Measurements from ENCODE around the gene ZMPSTE24.
"Not testable (repeated sequence)": the region's sequence is repeated elsewhere in the genome, so short reads cannot be mapped to it uniquely, and the experiment has no call there.

Gene ZMPSTE24

DNA sequence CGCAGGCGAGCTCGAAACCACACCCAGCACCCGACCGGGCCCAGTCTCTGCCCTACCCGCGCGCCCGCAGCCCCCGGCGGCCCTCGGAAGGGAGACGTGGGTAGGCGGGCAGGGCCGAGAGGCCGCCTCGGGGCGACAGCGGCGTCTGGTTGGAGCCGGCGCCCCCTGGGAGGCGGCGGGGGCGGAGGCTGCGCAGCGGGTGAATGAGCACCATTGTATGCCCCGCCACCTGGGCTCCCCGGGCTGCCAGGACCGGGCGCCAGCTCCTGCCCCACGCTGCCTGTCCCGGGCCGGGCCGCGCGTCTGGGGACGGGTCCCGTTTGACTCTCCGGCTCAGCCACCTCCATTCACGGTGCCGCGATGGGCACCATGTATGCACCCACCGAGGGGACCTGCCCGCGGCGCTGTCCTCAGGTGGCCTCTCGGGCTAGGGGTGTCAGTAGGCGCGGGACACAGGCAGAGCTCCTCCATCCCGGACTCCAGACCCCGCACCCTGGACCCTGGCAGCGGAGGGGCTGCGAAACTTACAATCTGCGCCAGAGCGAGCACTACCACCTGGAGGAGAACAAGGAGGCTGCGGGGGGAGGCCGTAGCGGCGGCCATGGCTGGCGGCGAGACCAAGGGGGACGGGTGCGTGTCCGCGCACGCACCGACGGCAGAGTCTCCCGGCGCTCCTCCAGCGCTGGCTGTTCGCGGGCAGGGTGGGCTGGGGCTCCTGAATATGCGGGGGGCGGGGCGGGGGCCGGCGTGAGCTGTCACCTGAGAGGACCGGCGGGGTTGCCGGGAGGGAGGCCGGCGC lies 58.8 kb downstream of the ZMPSTE24 start, which contains the start of gene COL9A2:
COL9A2 (minus strand) TSS at position 692 of the 799 bp plus-strand sequence; CDS start at position 603, 89 bp downstream.
- Mint-ChIP-seq H3K9me3 (no peaks in the 10 kb centered on the region), H3K27ac (peak within 1 kb of the TSS; percentile 86), H3K27me3 (no peaks in the 10 kb centered on the region), H3K36me3 (no peaks in the 10 kb centered on the region), H3K4me3 (peak within 1 kb of the TSS; percentile 85), H3K4me1 (peaks cover 59% of the 10 kb centered on the region)
- ATAC-seq: peak; percentile 81

DNA sequence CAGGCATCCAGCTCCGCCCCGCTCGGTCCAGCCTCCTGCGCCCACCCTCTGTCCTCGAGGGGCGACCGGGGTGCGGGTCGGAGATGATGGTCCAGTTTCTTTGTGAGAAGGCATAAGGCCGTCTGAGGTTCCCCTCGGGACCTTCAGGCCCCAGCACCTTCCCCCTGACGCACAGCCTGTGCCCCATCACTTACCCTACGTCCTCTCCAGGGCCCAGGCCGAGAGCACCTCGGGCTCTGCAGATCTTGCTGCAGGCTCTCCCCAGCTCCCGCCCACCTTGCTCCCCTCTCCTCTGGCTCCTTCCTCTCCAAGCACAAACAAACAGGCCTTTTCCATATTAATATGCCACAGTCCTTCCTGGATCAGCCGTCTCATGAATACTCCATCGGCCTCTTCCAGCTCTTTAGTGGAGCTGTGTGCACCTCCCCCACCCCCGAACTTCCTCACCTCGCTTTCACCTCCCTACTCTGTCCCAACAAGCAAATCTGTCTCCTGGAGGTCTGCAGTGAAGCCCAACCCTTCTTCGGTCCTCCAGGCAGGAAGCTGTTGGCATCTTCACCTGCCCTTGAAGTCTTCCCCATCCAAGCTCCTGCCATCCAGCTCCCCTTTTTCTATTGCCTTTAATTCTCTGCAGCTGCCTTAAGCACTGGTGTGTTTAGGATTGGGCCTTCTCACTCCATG lies 59.5 kb downstream of the ZMPSTE24 start:
- Mint-ChIP-seq H3K27me3 (no peaks in the 10 kb centered on the region), H3K4me1 (peaks cover 52% of the 10 kb centered on the region), H3K4me3 (peak overlapping the region; percentile 65), H3K27ac (peak overlapping the region; percentile 86), H3K9me3 (no peaks in the 10 kb centered on the region), H3K36me3 (no peaks in the 10 kb centered on the region)
- ATAC-seq: no peak

DNA sequence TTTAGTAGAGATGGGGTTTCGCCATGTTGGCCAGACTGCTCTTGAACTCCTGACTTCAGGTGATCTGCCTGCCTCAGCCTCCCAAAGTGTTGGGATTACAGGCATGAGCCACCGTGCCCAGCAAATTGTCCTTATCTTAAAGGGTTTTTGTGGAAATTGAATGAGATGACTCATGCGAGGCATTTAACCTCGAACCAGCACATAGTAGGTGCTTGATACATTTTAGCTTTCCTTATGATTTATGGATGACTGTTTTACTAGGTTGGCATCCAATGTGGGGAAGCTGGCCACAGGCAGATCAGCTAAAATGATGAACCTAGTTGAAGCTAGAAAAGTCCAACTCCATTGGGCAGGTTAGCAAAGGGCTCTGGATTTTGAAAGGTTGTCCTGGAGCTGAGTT lies 60.4 kb downstream of the ZMPSTE24 start:
- Mint-ChIP-seq H3K4me1 (peaks cover 42% of the 10 kb centered on the region), H3K4me3 (no peak overlapping the region), H3K27me3 (no peaks in the 10 kb centered on the region), H3K27ac (no peak overlapping the region), H3K9me3 (no peaks in the 10 kb centered on the region), H3K36me3 (no peaks in the 10 kb centered on the region)
- ATAC-seq: no peak

DNA sequence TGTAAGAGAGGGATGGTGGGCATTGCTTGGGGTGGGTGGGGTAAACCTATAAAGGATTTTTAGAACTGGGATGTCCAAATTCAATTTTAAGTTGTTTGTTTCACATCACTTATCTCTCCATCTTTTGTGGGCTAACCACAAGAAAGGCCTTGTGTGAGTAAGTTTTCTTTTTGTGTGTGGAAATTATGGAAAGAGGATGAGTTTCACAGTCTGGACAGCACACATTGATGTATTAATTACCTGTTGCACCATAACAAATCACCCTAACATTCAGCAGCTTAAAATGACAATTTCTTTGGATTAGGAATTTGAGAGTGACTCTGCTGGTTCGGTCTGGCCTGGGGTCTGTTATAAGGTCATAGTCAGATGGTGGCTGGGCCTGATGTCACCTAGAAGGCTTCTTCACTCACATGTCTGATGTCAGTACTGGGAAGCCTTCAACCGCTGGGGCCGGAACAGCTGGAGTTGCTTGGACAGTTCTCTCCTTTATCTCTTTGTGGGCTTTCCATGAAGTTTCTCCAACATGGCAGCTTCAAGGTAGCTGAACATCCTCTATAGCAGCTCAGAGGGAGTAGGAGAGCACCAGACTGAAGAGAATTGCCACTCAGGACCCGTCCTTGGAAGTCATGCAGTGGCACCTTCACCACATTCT lies 61.1 kb downstream of the ZMPSTE24 start:
- H3K4me3 Mint-ChIP-seq: no peak overlapping the region
- H3K4me1 Mint-ChIP-seq: peaks cover 36% of the 10 kb centered on the region
- no peaks in the 10 kb centered on the region for H3K9me3 Mint-ChIP-seq
- no peak for ATAC-seq
- no peak overlapping the region for H3K27ac Mint-ChIP-seq
- no peaks in the 10 kb centered on the region for H3K36me3 Mint-ChIP-seq
- H3K27me3 Mint-ChIP-seq: no peaks in the 10 kb centered on the region

DNA sequence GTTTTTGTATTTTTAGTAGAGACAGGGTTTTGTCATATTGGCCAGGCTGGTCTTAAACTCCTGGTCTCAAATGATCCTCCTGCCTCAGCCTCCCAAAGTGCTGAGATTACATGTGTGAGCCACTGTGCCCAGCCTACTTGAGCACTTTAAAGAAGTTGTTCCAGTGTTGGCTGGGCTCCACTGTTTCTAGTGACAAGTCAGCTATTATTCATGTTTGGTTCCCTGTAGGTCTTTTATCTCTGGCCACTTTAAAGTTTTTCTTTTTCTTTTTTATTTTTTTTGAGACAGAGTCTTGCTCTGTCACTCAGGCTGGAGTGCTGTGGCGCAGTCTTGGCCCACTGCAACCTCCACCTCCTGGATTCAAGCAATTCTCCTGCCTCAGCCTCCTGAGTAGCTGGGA lies 73.4 kb downstream of the ZMPSTE24 start:
- not testable (repeated sequence) for H3K4me3 Mint-ChIP-seq, H3K27ac Mint-ChIP-seq, ATAC-seq, H3K4me1 Mint-ChIP-seq, H3K36me3 Mint-ChIP-seq, H3K27me3 Mint-ChIP-seq, H3K9me3 Mint-ChIP-seq

DNA sequence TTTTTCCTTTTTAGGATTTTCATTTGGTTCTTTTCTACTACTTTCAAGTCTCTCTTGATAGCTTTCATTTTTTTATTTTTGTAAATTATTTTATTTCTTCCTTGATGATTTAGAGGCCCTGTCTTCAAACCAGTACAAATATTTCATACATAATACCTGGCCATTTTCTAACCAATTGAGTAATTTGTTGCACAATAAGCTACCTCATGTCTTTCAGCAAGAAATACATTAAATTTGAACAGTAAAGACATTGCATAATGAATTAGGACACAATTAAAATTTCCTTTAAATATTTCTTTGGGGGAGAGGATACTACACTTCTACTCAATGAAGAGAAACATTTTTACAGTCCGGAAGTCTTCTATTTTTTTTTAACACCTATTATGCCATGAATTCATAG lies 74.7 kb downstream of the ZMPSTE24 start:
- H3K4me3 Mint-ChIP-seq: no peak overlapping the region
- no peak overlapping the region for H3K27ac Mint-ChIP-seq
- H3K4me1 Mint-ChIP-seq: no peaks in the 10 kb centered on the region
- no peak for ATAC-seq
- no peaks in the 10 kb centered on the region for H3K27me3 Mint-ChIP-seq
- no peaks in the 10 kb centered on the region for H3K36me3 Mint-ChIP-seq
- no peaks in the 10 kb centered on the region for H3K9me3 Mint-ChIP-seq

DNA sequence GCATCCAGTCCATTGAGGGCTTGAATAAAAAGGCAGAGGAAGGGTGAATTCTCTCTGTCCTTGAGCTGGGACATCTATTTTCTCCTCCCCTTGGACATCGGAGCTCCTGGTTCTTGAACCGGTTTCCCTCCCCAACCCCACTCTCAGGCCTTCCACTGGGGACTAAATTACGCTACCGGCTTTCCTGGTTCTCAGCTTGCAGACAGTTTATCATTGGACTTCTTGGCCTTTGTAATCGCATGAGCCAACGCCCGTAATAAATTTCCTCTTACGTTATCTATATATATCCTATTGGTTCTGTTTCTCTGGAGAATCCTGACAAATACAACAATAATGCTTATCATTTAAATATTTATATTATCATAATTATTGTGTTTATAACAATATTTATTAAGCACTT lies 79.4 kb downstream of the ZMPSTE24 start:
- H3K36me3 Mint-ChIP-seq: no peaks in the 10 kb centered on the region
- H3K27ac Mint-ChIP-seq: no peak overlapping the region
- no peak overlapping the region for H3K4me3 Mint-ChIP-seq
- no peak for ATAC-seq
- H3K27me3 Mint-ChIP-seq: no peaks in the 10 kb centered on the region
- H3K9me3 Mint-ChIP-seq: no peaks in the 10 kb centered on the region
- peaks cover 36% of the 10 kb centered on the region for H3K4me1 Mint-ChIP-seq

DNA sequence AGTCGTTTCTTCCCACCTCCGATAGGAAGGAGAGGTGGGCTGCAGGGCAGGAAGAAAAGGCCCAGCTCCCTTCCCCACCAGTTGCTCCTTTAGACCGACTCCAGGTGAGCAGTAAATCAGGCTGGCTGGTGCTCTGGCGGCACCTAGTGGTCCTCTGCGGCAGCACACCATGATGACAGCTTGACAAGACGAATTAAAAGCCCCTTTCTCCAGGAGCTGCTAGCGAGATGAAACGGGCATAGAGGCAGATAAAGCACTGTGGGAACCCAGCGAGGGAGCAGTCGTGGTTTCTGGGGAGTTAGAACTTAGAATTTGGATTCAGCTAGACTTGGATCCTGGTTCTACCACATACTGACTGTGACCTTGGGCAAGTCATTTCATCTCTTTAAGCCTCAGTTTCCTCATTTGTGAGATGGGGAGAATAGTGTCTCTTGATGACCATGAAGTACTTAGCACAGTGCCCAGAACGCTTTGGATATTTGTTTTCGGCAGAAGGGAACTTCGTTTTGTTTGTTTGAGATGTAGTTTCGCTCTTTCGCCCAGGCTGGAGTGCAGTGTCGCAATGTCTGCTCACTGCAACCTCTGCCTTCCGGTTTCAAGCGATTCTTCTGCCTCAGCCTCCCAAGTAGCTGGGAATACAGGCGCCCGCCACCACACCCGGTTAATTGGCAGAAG lies 80.8 kb downstream of the ZMPSTE24 start:
- Mint-ChIP-seq H3K27me3 (no peaks in the 10 kb centered on the region), H3K9me3 (no peaks in the 10 kb centered on the region), H3K36me3 (no peaks in the 10 kb centered on the region), H3K4me1 (peaks cover 47% of the 10 kb centered on the region), H3K27ac (peak overlapping the region; percentile 59), H3K4me3 (peak overlapping the region; percentile 51)
- peak; percentile 84 for ATAC-seq

DNA sequence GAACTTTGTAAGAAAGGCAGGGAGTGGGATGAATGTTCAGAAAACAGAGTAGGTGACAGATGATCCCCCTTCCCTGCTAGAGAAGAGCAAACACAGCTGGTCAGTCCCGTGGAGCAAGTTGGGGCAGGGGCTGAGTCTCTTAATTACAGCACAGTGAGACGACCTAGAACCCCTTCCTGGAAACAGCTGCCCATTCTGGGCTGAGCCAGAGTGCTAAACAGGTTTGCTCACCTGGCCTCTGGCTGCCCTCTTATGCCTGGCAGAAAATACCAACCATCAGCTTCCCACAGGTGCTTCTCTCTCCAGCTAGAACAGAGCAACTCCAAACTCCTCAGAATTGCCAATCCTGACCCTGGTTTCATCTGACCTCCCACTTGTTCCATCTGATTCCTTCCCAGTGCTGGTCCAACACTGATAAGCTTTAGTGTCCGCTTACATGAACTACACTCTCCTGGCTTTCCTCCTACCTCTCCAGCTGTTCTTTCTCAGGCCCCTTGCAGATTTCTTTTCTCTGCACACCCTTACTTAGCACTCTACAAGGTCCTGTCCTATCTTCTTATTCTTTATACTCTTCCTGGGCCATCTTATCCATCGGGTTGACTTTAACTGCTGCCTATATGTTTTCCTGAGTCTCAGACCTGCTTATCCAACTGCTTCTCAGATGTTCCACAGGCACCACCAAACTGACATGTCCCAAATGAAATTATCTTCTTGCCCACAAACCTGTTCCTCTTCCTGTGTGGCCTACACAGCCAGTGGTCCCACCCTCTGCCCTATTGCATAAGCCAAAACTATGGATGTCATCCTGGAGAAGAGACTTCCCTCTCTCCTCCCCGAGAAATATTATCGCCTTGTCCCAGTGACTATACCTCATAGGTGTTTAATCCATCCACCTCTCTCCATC lies 81.6 kb downstream of the ZMPSTE24 start:
- Mint-ChIP-seq H3K9me3 (no peaks in the 10 kb centered on the region), H3K4me1 (peaks cover 55% of the 10 kb centered on the region), H3K36me3 (no peaks in the 10 kb centered on the region), H3K4me3 (no peak overlapping the region), H3K27ac (peak overlapping the region; percentile 27), H3K27me3 (no peaks in the 10 kb centered on the region)
- ATAC-seq: no peak

DNA sequence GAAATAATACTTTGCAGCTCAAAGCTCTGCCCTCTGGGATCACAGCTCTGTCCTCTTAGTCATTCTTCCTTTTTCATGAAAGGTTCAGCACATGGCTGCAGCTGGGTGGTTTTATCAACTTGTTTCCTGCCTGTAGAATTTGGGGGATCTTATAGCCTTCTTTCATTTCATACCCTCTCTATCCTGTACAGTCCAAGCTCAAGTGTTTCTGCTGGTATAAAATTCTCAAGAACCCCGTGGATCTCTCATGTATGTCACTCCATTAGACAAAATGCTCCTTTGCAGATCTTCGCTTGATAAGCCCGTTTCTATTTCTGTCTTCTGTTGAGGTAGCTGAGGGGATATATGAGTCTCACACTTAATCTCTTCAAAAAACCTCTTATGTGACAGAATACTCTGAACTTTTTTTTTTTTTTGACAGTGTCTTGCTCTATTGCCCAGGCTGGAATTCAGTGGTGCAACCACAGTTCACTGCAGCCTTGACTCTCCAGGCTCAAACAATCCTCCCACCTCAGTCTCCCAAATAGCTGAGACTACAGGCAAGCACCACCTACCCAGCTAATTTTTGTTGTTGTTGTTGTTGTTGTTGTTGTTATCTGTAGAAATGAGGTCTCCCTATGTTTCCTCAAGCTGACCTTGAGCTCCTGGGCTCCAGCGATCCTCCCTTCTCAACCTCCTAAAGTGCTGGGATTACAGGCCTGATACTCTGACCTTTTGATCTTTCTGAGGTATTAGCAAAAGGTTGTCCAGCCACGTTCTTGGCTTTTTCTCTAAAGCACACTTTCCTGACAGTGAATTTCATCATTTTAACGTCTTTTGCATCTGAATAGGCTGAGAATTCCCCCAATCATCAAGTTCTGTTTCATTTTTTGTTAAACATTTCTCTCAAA lies 83.7 kb downstream of the ZMPSTE24 start:
- Mint-ChIP-seq H3K9me3 (no peaks in the 10 kb centered on the region), H3K27me3 (no peaks in the 10 kb centered on the region), H3K27ac (peak overlapping the region; percentile 90), H3K36me3 (no peaks in the 10 kb centered on the region), H3K4me3 (peak overlapping the region; percentile 59), H3K4me1 (peaks cover 64% of the 10 kb centered on the region)
- peak; percentile 24 for ATAC-seq

DNA sequence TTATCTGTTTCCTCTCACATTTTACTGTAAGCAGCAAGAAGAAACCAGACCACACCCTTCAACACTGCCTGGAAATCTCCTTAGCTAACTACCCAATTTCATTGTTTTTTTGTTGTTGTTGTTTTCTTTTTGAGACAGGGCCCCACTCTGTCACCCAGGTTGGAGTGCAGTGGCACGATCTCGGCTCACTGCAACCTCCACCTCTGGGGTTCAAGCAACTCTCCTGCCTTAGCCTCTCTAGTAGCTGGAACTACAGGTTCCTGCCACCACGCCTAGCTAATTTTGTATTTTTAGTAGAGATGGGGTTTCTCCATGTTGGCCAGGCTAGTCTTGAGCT lies 84.3 kb downstream of the ZMPSTE24 start:
- peaks cover 64% of the 10 kb centered on the region for H3K4me1 Mint-ChIP-seq
- peak overlapping the region; percentile 90 for H3K27ac Mint-ChIP-seq
- peak overlapping the region; percentile 59 for H3K4me3 Mint-ChIP-seq
- not testable (repeated sequence) for H3K27me3 Mint-ChIP-seq, H3K9me3 Mint-ChIP-seq, ATAC-seq, H3K36me3 Mint-ChIP-seq
